Spleen (tissue), 11 donors: ENCODE data around the gene CDH16. TPM values are rescaled to one million over a fixed set of nuclear protein-coding genes. Genes with fewer than 3 reads are reported as not detected.
A peak's percentile ranks its signal among the peaks of the same experiment; 100 is the strongest.

ENCODE experiments used
- DNase-seq: peaks from one replicate; pipeline ENCODE4 v3.0.0-alpha.2; 2020
- H3K27ac ChIP-seq, 8 donors: fragments of 200-600 bp; sonication (generic) in 7 of 8; 1 replicate in 4 of 8; 2 replicates in 4 of 8; pipeline versions ENCODE4 v1.5.0 to v1.8.0; 2016 to 2021; ENCODE audit warnings: inconsistent platforms in 4 of 8, mild to moderate bottlenecking in 4 of 8, moderate library complexity in 1 of 8
- H3K27me3 ChIP-seq, 7 donors: fragments of 200-600 bp; sonication (generic) in 6 of 7; replicated peaks in 1 of 7; 1 replicate in 4 of 7; 2 replicates in 3 of 7; pipeline versions ENCODE4 v1.5.0 to v1.8.0; 2016 to 2021; ENCODE audit warnings: inconsistent platforms in 3 of 7, mild to moderate bottlenecking in 1 of 7
- H3K36me3 ChIP-seq, 6 donors: fragments of 200-600 bp; sonication (generic) in 5 of 6; 1 replicate in 4 of 6; 2 replicates in 2 of 6; pipeline versions ENCODE4 v1.5.0 to v1.8.0; 2016 to 2021; ENCODE audit warnings: inconsistent platforms in 2 of 6
- H3K4me1 ChIP-seq, 6 donors: fragments of 200-600 bp; sonication (generic) in 5 of 6; 1 replicate in 3 of 6; 2 replicates in 3 of 6; pipeline versions ENCODE4 v1.5.0 to v1.8.0; 2016 to 2021; ENCODE audit warnings: inconsistent platforms in 3 of 6
- H3K4me3 ChIP-seq, 8 donors: fragments of 200-600 bp; sonication (generic) in 7 of 8; 1 replicate in 4 of 8; 2 replicates in 4 of 8; pipeline versions ENCODE4 v1.5.0 to v1.8.0; 2016 to 2021; ENCODE audit warnings: inconsistent platforms in 4 of 8, mild to moderate bottlenecking in 4 of 8, moderate library complexity in 2 of 8
- H3K9me3 ChIP-seq, 8 donors: fragments of 200-600 bp; sonication (generic) in 7 of 8; 1 replicate in 4 of 8; 2 replicates in 4 of 8; pipeline versions ENCODE4 v1.5.0 to v1.8.0; 2016 to 2021; ENCODE audit warnings: inconsistent platforms in 4 of 8
- POLR2A ChIP-seq, 3 donors: fragments of 450-650 bp; IDR thresholded peaks; one replicate each; pipeline ENCODE4 v1.5.1; 2017; ENCODE audit warnings: antibody characterized with exemption in 3 of 3, mild to moderate bottlenecking in 1 of 3
- POLR2AphosphoS5 ChIP-seq, 3 donors: sonication (generic); formaldehyde crosslinking; IDR thresholded peaks; one replicate each; pipeline ENCODE4 v1.5.1; 2017; ENCODE audit warnings: antibody characterized with exemption in 3 of 3
- WGBS, 5 donors: extraction: QIAGEN DNeasy Blood & Tissue Kit in 3 of 5; methylation state at CpG; one replicate each; pipeline versions ENCODE4 v1.1.5 to v1.1.7; 2013 to 2018; 5-methylcytosine and 5-hydroxymethylcytosine counted together
- intact Hi-C: fragments of 100-400 bp; cut with DNase I; formaldehyde crosslinking; loops from one replicate; pipeline ENCODE4 v1.15.0; 2023; ENCODE audit warnings: low total_unique reads
- polyA plus RNA-seq, 3 donors: library from polyadenylated mRNA; stranded (reverse); fragments of 200-250 nt; gene quantifications; one replicate each; pipeline ENCODE4 v1.2.1, GENCODE V29; 2013
- total RNA-seq, 7 donors: library from RNA; depleted of rRNA in 3 of 7; stranded (reverse); fragments of >200 nt in 3 of 7; fragmentation: NEBNext Ultra II Directional in 4 of 7; extraction: Animal tissue kit (Norgen Biotek cat#: 25700) in 4 of 7; gene quantifications; one replicate each; pipeline versions ENCODE4 v1.1.0 to v1.2.1, GENCODE V29; 2016 to 2021
- TF ChIP-seq, protein P1 (sequence below), 11 experiments: fragments of 200-600 bp in 7 of 11; fragments of 450-650 bp in 4 of 11; sonication (generic) in 4 of 11; IDR thresholded peaks in 8 of 11; conservative IDR thresholded peaks in 3 of 11; 1 replicate in 7 of 11; 2 replicates in 4 of 11; pipeline versions ENCODE4 v1.4.0 to v1.8.0; 2016 to 2021; ENCODE audit warnings: antibody characterized with exemption in 11 of 11, inconsistent platforms in 4 of 11, mild to moderate bottlenecking in 1 of 11
- donor health status: healthy with polysubstance abuse.
- donor health status: DM: no; HTN: no; CAD: no; lungs with moderate emphysema.
- donor health status: DM: no; HTN: no; CAD: no.
- donor health status: Bipolar disorder and iron deficiency.
- donor health status: healthy.
- donor health status: DM: no; HTN: no; CAD: no.
- donor health status: DM: yes; HTN: yes; CAD: no.

The CDH16 gene
- total and polyA plus RNA-seq, 10 donors, result not detected

GRCh38 chr16:66934138-66934838 lies 15.6 kb upstream of the CDH16 start, which contains the start of gene CIAO2B:
CIAO2B (minus strand) TSS chr16:66934402; CDS start chr16:66934364, 38 bp downstream.
- H3K4me1 ChIP-seq, result peaks cover 31 to 67% (median 51%) of the 10 kb centered on the region in 6 donors
- peak in 2 of 3 donors; percentile 50 to 65 for TF ChIP-seq POLR2A (IDR thresholded peaks at IDR 0.05)
- TF ChIP-seq, protein P1, sequence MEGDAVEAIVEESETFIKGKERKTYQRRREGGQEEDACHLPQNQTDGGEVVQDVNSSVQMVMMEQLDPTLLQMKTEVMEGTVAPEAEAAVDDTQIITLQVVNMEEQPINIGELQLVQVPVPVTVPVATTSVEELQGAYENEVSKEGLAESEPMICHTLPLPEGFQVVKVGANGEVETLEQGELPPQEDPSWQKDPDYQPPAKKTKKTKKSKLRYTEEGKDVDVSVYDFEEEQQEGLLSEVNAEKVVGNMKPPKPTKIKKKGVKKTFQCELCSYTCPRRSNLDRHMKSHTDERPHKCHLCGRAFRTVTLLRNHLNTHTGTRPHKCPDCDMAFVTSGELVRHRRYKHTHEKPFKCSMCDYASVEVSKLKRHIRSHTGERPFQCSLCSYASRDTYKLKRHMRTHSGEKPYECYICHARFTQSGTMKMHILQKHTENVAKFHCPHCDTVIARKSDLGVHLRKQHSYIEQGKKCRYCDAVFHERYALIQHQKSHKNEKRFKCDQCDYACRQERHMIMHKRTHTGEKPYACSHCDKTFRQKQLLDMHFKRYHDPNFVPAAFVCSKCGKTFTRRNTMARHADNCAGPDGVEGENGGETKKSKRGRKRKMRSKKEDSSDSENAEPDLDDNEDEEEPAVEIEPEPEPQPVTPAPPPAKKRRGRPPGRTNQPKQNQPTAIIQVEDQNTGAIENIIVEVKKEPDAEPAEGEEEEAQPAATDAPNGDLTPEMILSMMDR (IDR thresholded peaks at IDR 0.05 in 8 of 11, conservative IDR thresholded peaks at IDR 0.05 in 3 of 11), result peak in 2 of 11 experiments; percentile 19 to 29
- TF ChIP-seq POLR2AphosphoS5 (IDR thresholded peaks at IDR 0.05), result peak; percentile 99
- DNase-seq, result peak; percentile 98
- intact Hi-C loops, result no loop called here
- H3K9me3 ChIP-seq, result no peaks in the 10 kb centered on the region
- H3K4me3 ChIP-seq, result peak within 1 kb of the TSS; percentile 60 to 98 (median 95)
- peaks cover 0 to 58% (median 21%) of the 10 kb centered on the region in 6 donors for H3K36me3 ChIP-seq
- 0 to 2% (median 0%) methylated on average over 50 to 76 of the region's 76 CpGs for WGBS, 5 donors
- no peaks in the 10 kb centered on the region for H3K27me3 ChIP-seq
- H3K27ac ChIP-seq, result peak within 1 kb of the TSS; percentile 78 to 98 (median 94)

DNA sequence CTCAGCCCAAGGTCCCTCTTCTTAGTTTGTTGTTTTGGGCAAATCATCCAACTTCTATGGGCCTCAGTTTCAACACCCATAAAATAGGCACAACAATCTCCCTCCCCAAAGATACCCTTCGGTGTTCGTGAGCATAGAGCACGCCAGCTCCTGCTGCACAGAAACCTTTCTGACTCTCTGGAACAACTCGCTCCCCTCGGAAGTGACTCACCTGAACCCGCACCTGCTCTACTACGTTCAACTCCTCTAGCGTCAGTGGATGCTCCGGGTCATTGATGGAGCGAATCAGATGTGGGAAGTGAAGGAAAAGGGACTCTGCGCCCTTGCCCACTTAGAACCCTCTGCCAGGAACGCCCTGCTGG lies 15.1 kb upstream of the CDH16 start:
- 2 to 5% (median 3%) methylated on average over 10 to 12 of the region's 12 CpGs for WGBS, 5 donors
- Histone ChIP-seq H3K27ac (peak overlapping the region; percentile 78 to 98 (median 94)), H3K36me3 (peaks cover 0 to 53% (median 16%) of the 10 kb centered on the region in 6 donors), H3K4me3 (peak overlapping the region; percentile 60 to 98 (median 95)), H3K27me3 (no peaks in the 10 kb centered on the region), H3K9me3 (no peaks in the 10 kb centered on the region), H3K4me1 (peaks cover 31 to 66% (median 49%) of the 10 kb centered on the region in 6 donors)
- no peak for DNase-seq
- intact Hi-C loops, result no loop called here
- TF ChIP-seq POLR2A (IDR thresholded peaks at IDR 0.05) (no peak), POLR2AphosphoS5 (IDR thresholded peaks at IDR 0.05) (no peak)
- TF ChIP-seq, protein P1 (IDR thresholded peaks at IDR 0.05 in 8 of 11, conservative IDR thresholded peaks at IDR 0.05 in 3 of 11), result no peak

DNA sequence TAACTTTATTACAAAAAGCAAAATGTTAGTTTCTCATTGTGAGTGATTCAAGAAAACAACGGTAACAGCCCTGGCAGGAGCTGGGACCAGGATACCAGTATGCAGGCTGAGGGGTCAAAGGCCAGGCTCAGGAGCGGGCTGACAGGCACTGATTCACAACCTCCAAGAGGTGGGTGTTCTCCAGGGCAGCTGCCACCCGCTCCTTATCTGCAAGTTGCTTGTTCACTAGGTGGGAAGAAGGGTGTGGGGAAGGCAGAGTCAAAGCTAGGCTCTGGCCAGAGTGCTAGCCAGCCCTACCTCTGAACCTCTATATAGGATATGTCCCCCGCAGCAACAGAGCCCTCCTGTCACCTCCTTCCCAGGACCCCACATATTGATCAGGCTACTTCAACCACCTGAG lies 13.4 kb upstream of the CDH16 start:
- peaks cover 31 to 55% (median 40%) of the 10 kb centered on the region in 6 donors for H3K4me1 ChIP-seq
- WGBS, 5 donors, result 90 to 98% (median 93%) methylated on average over 4 of the region's 4 CpGs
- no peaks in the 10 kb centered on the region for H3K27me3 ChIP-seq
- H3K9me3 ChIP-seq, result no peaks in the 10 kb centered on the region
- peaks cover 0 to 36% (median 11%) of the 10 kb centered on the region in 6 donors for H3K36me3 ChIP-seq
- TF ChIP-seq POLR2A (IDR thresholded peaks at IDR 0.05) (no peak), POLR2AphosphoS5 (IDR thresholded peaks at IDR 0.05) (no peak)
- TF ChIP-seq, protein P1 (IDR thresholded peaks at IDR 0.05 in 8 of 11, conservative IDR thresholded peaks at IDR 0.05 in 3 of 11), result no peak
- intact Hi-C loops, result no loop called here
- H3K27ac ChIP-seq, result peak overlapping the region in 1 of 8 donors; percentile 98
- no peak overlapping the region for H3K4me3 ChIP-seq
- no peak for DNase-seq

DNA sequence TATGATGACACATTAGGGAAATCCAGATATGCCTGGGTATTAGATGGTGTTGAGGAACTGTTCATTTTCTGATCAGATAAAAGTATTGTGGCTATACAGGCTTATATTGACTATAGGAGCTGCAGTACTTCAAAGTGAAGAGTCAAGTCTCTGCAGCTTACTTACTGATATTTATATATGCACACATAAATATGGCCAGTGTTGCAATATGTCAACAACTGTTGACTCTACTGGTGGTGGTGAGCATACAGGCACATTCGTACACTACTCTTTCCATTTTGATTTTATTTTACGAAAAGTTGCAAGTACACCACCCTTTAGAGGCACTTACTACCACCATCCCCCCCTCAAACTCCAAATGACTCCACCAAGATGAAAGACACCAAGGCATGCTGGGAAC lies 13.0 kb upstream of the CDH16 start:
- Histone ChIP-seq H3K4me1 (peaks cover 30 to 55% (median 37%) of the 10 kb centered on the region in 6 donors), H3K27me3 (peaks cover 0 to 1% (median 0%) of the 10 kb centered on the region in 7 donors), H3K9me3 (no peaks in the 10 kb centered on the region), H3K36me3 (peaks cover 0 to 34% (median 11%) of the 10 kb centered on the region in 6 donors), H3K27ac (no peak overlapping the region), H3K4me3 (no peak overlapping the region)
- WGBS, 5 donors, result 90 to 95% (median 94%) methylated on average over 2 of the region's 2 CpGs
- intact Hi-C loops, result no loop called here
- TF ChIP-seq POLR2AphosphoS5 (IDR thresholded peaks at IDR 0.05), result no peak
- TF ChIP-seq, protein P1 (IDR thresholded peaks at IDR 0.05 in 8 of 11, conservative IDR thresholded peaks at IDR 0.05 in 3 of 11), result no peak
- no peak for TF ChIP-seq POLR2A (IDR thresholded peaks at IDR 0.05)
- no peak for DNase-seq
